ENCODE results near the gene NOS1.
A peak's percentile ranks its signal among the peaks of the same experiment; 100 is the strongest.

The NOS1 gene

GRCh38 chr12:117178301-117178700 is 183.1 kb downstream of the NOS1 start:
- Mint-ChIP-seq H3K9me3 (no peaks in the 10 kb centered on the region), H3K27me3 (no peaks in the 10 kb centered on the region), H3K4me1 (peaks cover 5% of the 10 kb centered on the region), H3K4me3 (no peak overlapping the region), H3K27ac (peak overlapping the region in 1 of 2 donors; percentile 1)
- no peak for DNase-seq
- no peak for ATAC-seq

DNA sequence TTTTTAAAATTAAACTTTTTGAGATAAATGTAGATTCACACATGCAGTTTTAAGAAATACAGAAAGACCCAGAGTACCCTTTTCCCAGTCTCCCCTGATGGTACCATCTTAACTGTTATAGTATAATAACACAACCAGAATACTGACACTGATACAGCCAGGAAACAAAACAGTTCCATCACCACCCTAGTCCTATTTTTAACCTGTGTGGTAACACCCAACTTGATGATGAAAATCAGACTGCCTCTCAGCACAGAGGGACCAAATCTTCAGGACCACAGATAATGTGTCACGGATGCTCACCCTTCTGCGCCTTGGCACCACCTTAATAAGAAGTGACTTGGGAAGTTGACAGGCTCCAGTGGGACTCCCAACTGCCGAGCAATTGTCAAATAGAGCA is 189.3 kb downstream of the NOS1 start:
- ATAC-seq, result no peak

DNA sequence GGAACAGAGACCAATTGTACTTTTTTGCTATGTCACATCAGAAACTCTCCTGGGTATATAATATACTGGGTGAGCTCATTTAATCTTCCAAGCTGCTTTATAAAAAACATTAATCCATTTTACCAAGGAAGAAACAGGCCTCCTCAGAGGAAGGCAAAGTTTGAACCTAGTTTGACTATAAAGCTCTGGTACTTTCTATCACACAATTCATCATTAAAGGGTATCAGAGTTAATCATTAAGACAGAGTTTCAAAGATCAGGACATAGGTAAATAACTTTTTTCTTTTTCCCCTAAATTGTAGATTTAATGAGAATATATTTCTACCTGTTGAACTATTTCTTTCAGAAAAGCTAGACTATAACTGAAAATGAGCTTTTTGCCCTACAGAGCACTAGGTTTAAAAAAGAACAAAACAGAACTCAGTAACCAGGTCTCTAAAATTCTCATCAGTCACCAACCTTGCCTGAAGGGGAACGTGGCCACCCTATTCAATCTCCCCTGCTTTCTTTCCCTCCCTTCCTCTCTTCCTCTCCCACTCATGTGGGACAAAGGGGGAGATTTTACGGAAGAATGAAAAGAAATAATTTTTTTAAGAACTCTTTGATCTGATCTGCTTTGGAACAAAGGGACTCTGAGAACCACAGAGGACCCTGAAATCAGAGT is 189.8 kb downstream of the NOS1 start:
- ATAC-seq (no peak), DNase-seq (no peak)
- Mint-ChIP-seq H3K4me1 (no peaks in the 10 kb centered on the region), H3K9me3 (no peaks in the 10 kb centered on the region), H3K27me3 (no peaks in the 10 kb centered on the region), H3K4me3 (no peak overlapping the region), H3K27ac (no peak overlapping the region)

More for the DNA sequence above, 189.3 kb downstream of the NOS1 start:
- H3K4me3 Mint-ChIP-seq, result no peak overlapping the region
- no peaks in the 10 kb centered on the region for H3K4me1 Mint-ChIP-seq
- no peak for DNase-seq
- no peak overlapping the region for H3K27ac Mint-ChIP-seq
- H3K9me3 Mint-ChIP-seq, result no peaks in the 10 kb centered on the region
- no peaks in the 10 kb centered on the region for H3K27me3 Mint-ChIP-seq

DNA sequence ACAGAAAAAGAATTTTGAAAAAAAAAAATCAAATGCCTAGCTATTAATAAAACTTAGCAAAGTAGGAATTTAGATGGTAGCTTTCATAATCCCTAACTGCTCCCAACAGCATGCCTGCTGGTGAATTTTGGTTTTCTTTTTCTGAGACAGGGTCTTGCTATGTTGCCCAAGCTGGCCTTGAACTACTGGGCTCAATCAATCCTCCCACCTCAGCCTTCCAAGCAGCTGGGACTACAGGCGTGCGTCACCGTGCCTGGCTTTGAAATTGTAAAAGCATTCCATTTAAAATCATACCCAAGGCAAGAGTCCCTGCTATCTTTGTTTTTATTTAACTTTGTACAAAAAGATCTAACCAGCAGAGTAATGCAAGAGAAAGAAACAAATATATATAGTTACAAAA is 191.9 kb downstream of the NOS1 start:
- DNase-seq (no peak), ATAC-seq (no peak)
- no peak overlapping the region for H3K4me3 Mint-ChIP-seq
- H3K4me1 Mint-ChIP-seq, result no peaks in the 10 kb centered on the region
- H3K9me3 Mint-ChIP-seq, result no peaks in the 10 kb centered on the region
- no peak overlapping the region for H3K27ac Mint-ChIP-seq
- H3K27me3 Mint-ChIP-seq, result no peaks in the 10 kb centered on the region

- H3K9me3 Mint-ChIP-seq, result no peaks in the 10 kb centered on the region
- ATAC-seq (no peak), DNase-seq (no peak)
- H3K4me1 Mint-ChIP-seq, result no peaks in the 10 kb centered on the region
- peak overlapping the region in 1 of 2 donors; percentile 40 for H3K27ac Mint-ChIP-seq
- H3K27me3 Mint-ChIP-seq, result no peaks in the 10 kb centered on the region
- H3K4me3 Mint-ChIP-seq, result no peak overlapping the region
Measured at GRCh38 chr12:117168976-117169375, 192.4 kb downstream of the NOS1 start.

DNA sequence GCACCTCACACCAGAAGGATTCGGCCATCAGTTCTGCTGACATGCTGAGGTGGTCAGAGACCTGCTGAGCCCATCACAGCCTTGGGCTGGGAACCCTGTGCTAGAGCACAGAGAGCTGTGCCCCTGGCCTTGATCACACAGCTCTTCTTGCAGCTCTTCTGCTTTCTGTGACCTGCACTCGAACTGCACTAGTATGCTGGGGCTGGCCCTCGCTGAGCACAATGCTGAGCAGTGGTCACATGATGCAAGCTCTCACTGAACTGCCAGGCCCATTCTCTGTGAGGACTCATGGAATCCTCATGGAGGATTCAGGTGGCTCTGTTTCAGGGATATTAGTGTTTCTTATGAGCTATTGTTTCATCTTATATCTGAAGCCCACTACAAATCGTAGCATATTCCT is 193.7 kb downstream of the NOS1 start:
- no peaks in the 10 kb centered on the region for H3K4me1 Mint-ChIP-seq
- no peak for DNase-seq
- no peak overlapping the region for H3K4me3 Mint-ChIP-seq
- no peak overlapping the region for H3K27ac Mint-ChIP-seq
- H3K27me3 Mint-ChIP-seq, result no peaks in the 10 kb centered on the region
- H3K9me3 Mint-ChIP-seq, result no peaks in the 10 kb centered on the region
- ATAC-seq, result no peak

DNA sequence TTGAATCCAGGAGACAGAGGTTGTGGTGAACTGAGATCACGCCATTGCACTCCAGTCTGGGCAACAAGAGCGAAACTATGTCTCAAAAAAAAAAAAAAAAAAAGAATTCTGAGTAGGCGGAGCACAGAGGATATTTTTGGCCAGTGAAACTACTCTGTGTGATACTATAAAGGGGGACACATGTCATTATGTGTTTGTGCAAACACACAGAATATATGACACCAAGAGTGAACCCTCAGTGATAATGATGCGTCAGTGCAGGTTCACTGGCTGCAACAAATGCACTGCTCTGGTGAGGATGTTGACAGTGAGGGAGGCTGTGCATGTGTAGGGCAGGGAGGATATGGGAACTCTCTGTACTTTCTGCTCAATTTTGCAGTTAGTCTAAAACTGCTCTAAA is 195.3 kb downstream of the NOS1 start:
- ATAC-seq (no peak), DNase-seq (no peak)
- H3K9me3 Mint-ChIP-seq, result no peaks in the 10 kb centered on the region
- H3K4me1 Mint-ChIP-seq, result no peaks in the 10 kb centered on the region
- H3K27me3 Mint-ChIP-seq, result no peaks in the 10 kb centered on the region
- H3K4me3 Mint-ChIP-seq, result no peak overlapping the region
- H3K27ac Mint-ChIP-seq, result no peak overlapping the region

GRCh38 chr12:117165342-117165741 is 196.1 kb downstream of the NOS1 start:
- no peak for ATAC-seq
- Mint-ChIP-seq H3K27ac (no peak overlapping the region), H3K9me3 (no peaks in the 10 kb centered on the region), H3K27me3 (no peaks in the 10 kb centered on the region), H3K4me1 (no peaks in the 10 kb centered on the region), H3K4me3 (no peak overlapping the region)
- no peak for DNase-seq

DNA sequence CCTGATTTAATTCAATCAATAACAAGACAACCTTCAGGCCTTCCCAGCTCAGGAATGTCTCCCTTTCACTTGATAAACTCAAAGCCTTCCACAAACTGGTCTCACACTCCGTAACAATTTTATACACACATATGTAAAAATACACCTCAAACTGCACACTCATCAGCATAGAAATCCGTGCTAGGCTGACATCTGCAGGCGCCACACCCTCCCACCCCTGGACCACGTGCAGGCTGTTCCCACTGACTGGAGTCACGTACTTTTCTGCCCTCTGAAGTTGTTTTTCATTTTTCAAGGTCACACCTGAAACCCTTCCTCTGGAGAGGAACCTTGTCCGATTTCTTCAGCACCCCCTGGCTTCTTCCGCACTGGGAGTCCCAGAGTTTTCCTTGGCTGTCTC is 198.8 kb downstream of the NOS1 start:
- H3K27ac Mint-ChIP-seq, result peak overlapping the region in 1 of 2 donors; percentile 23
- no peak overlapping the region for H3K4me3 Mint-ChIP-seq
- ATAC-seq, result no peak
- no peaks in the 10 kb centered on the region for H3K27me3 Mint-ChIP-seq
- H3K4me1 Mint-ChIP-seq, result no peaks in the 10 kb centered on the region
- H3K9me3 Mint-ChIP-seq, result no peaks in the 10 kb centered on the region
- DNase-seq, result no peak

DNA sequence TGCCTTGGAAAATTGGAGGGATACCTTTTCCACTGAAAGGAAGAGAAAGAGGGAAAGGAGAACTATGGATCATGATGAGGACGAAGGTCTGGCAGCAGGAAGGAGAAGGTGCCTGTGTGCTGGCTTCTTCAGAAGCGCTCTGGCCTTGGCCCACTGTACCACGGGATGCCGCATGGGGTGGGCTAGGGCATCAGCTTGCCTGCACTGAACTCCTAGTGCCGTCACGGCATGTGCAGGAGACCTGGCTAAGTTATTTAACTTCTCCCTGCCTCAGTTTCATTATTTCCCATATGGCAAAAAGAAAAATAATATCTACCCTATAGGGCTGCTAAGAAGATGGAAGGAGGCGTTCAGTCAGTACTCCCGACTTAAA is 199.3 kb downstream of the NOS1 start:
- Mint-ChIP-seq H3K27ac (no peak overlapping the region), H3K4me1 (no peaks in the 10 kb centered on the region), H3K4me3 (no peak overlapping the region), H3K27me3 (no peaks in the 10 kb centered on the region), H3K9me3 (no peaks in the 10 kb centered on the region)
- DNase-seq (no peak), ATAC-seq (no peak)

GRCh38 chr12:117161460-117162166 is 199.8 kb downstream of the NOS1 start:
- DNase-seq (no peak), ATAC-seq (no peak)
- H3K9me3 Mint-ChIP-seq, result no peaks in the 10 kb centered on the region
- no peak overlapping the region for H3K4me3 Mint-ChIP-seq
- no peaks in the 10 kb centered on the region for H3K27me3 Mint-ChIP-seq
- H3K27ac Mint-ChIP-seq, result peak overlapping the region in 1 of 2 donors; percentile 22
- H3K4me1 Mint-ChIP-seq, result no peaks in the 10 kb centered on the region

DNA sequence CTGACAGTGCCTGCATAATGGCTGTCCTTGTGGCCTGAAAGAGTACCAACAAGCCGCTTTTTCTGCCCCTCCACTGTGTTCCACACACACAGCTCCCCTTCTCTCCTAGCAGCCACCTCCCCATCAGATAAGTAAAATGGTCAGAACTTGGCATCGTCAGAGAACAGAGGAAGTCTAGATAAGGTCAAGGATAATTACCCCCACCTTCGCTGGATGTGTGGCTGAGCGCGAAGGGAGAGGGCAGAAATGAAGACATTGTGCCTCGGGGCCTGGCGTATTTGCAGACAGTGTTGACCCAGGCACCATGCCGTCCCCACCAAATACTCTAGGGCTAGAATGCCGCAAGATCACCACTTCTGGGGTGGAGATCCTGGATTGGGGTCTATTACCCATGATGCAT is 201.8 kb downstream of the NOS1 start:
- Mint-ChIP-seq H3K4me1 (peaks cover 4% of the 10 kb centered on the region), H3K9me3 (no peaks in the 10 kb centered on the region), H3K27ac (no peak overlapping the region), H3K27me3 (no peaks in the 10 kb centered on the region), H3K4me3 (no peak overlapping the region)
- DNase-seq (no peak), ATAC-seq (no peak)

DNA sequence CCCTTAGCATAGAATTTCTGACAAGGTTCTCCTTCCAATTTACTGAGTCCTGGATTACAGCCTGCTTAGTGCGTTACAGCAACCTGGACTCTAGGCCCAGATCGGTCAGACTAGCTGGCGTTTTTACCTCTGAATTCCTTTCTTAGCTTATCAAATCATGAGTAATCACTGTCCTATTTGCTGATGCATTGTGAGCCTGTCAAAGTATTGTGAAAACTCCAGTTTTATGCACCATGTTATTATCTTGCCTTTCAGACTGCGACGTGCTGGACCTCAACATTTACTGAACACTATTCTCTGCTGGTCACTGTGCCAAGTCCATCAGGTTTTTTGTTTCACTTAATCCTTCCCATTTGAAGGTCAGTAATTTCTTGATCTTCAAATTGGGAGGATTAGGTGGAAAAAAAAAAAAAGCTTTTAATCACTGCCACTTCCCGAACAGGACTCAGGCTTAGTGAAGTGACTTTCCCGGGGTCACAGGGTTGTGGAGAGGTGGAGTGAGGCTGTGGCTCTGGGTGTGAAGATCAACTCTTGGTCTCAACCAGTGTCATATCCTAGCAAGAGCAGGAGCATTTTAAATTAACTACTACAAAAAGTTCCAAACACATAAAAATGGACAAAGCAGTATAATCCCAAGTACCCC is 202.4 kb downstream of the NOS1 start:
- H3K4me1 Mint-ChIP-seq, result peaks cover 4% of the 10 kb centered on the region
- H3K9me3 Mint-ChIP-seq, result no peaks in the 10 kb centered on the region
- no peak overlapping the region for H3K4me3 Mint-ChIP-seq
- no peak for ATAC-seq
- H3K27ac Mint-ChIP-seq, result no peak overlapping the region
- no peaks in the 10 kb centered on the region for H3K27me3 Mint-ChIP-seq
- DNase-seq, result no peak

All from stimulated activated naive CD8-positive, alpha-beta T cell treated with anti-CD3 and anti-CD28 coated beads, Interleukin-15, amount 100 ng/mL, for 72 hours (primary cell).